Right atrium auricular region (tissue), 2 donors: Measurements from ENCODE around the gene PLIN1. TPM values are rescaled to one million over a fixed set of nuclear protein-coding genes. Genes with fewer than 3 reads are reported as not detected.
"Not testable (repeated sequence)": the region's sequence is repeated elsewhere in the genome, so short reads cannot be mapped to it uniquely, and the experiment has no call there.

ENCODE experiments used
- DNase-seq: peaks from one replicate; pipeline ENCODE4 v3.0.0-alpha.2; 2019; ENCODE audit warnings: low spot score
- H3K27ac ChIP-seq, 2 donors: fragments of 200-600 bp; sonication (generic); 1 replicate in 1 of 2; 2 replicates in 1 of 2; pipeline ENCODE4 v1.5.1; 2016 to 2019
- H3K27me3 ChIP-seq, 2 donors: fragments of 200-600 bp; sonication (generic); one replicate each; pipeline versions ENCODE4 v1.5.1 to v1.6.0; 2017 to 2019
- H3K36me3 ChIP-seq: fragments of 200-600 bp; sonication (generic); one replicate; pipeline ENCODE4 v1.5.1; 2016
- H3K4me1 ChIP-seq, 2 donors: fragments of 200-600 bp; sonication (generic); one replicate each; pipeline versions ENCODE4 v1.5.1 to v1.6.0; 2017 to 2019
- H3K4me3 ChIP-seq, 2 donors: fragments of 200-600 bp; sonication (generic); 1 replicate in 1 of 2; 2 replicates in 1 of 2; pipeline ENCODE4 v1.5.1; 2017 to 2019; ENCODE audit warnings: mild to moderate bottlenecking in 1 of 2, moderate library complexity in 1 of 2
- H3K9me3 ChIP-seq, 2 donors: fragments of 200-600 bp; sonication (generic); one replicate each; pipeline ENCODE4 v1.5.1; 2019
- total RNA-seq, 2 donors: library from RNA; depleted of rRNA; stranded (reverse); fragments of >200 nt; gene quantifications; one replicate each; pipeline ENCODE4 v1.1.0, GENCODE V29; 2016
- TF ChIP-seq, protein P1 (sequence below), 2 donors: fragments of 200-600 bp; sonication (generic); IDR thresholded peaks; one replicate each; pipeline ENCODE4 v1.5.1; 2019; ENCODE audit warnings: antibody characterized with exemption in 2 of 2

PLIN1 gene
- total RNA-seq, 2 donors from 2014 or later: 3.6 to 22.6 TPM

DNA sequence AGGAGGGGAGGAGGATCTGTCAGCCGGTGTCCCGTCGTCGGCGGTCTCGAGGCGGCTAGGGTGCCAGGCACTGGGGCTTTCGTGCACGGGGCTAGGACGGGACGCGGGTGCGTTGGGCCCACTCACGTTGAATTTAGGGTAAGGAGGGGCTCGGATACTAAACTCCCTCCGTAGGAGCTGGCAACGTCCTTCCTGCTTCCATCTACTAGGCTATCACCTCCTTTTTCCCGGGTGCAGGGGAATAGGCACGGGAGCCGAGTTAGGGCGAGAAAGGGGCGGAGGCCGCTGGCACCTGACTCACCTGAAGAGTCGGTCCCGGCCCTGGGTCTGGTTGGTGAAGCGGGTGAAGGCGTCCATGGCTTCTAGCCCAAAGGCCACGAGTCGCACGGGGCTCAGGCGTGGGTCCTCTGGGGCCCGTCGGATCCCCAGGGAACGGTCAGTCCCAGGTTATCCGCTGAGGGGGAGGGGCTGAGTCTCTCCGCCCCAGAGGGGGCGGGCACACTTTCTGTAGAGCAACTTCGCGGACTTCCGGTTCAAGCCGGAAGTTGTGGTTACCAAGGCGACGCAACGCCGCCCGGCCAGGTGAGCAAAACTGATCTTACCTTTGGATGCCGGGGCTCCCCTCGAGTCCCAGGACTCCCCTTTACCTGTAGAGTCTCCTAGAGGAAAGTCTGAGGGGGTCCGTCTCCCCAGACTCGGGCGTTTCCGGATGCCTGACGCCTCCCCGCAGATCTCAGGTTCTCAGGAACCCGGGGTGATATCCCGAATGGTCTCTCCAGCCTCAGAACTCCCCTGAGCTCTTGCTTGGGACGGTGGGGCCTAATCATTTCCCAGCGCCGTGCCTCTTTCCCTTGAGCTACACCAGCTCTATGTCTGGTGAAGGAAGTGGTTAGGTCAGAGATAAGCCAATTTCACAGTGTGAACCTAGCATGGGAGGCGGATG lies 11.4 kb upstream of the PLIN1 start, which contains the start of the genes PEX11A and WDR93:
Gene PEX11A, minus strand, starts transcription at position 479 of the 943 bp plus-strand sequence. Its CDS starts 122 bp downstream, at position 357.
Gene WDR93, plus strand, starts transcription at position 536 of the 943 bp plus-strand sequence. CDS start 10,936 bp downstream, outside the sequence.
- Histone ChIP-seq H3K4me1 (peaks cover 0 to 11% of the 10 kb centered on the region in 2 donors), H3K4me3 (peak within 1 kb of the TSS; percentile 63 to 66), H3K27me3 (no peaks in the 10 kb centered on the region), H3K27ac (peak within 1 kb of the TSS; percentile 59 to 71), H3K9me3 (no peaks in the 10 kb centered on the region), H3K36me3 (no peaks in the 10 kb centered on the region)
- TF ChIP-seq, protein P1, sequence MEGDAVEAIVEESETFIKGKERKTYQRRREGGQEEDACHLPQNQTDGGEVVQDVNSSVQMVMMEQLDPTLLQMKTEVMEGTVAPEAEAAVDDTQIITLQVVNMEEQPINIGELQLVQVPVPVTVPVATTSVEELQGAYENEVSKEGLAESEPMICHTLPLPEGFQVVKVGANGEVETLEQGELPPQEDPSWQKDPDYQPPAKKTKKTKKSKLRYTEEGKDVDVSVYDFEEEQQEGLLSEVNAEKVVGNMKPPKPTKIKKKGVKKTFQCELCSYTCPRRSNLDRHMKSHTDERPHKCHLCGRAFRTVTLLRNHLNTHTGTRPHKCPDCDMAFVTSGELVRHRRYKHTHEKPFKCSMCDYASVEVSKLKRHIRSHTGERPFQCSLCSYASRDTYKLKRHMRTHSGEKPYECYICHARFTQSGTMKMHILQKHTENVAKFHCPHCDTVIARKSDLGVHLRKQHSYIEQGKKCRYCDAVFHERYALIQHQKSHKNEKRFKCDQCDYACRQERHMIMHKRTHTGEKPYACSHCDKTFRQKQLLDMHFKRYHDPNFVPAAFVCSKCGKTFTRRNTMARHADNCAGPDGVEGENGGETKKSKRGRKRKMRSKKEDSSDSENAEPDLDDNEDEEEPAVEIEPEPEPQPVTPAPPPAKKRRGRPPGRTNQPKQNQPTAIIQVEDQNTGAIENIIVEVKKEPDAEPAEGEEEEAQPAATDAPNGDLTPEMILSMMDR (IDR thresholded peaks at IDR 0.05): no peak
- DNase-seq: peak; percentile 69

DNA sequence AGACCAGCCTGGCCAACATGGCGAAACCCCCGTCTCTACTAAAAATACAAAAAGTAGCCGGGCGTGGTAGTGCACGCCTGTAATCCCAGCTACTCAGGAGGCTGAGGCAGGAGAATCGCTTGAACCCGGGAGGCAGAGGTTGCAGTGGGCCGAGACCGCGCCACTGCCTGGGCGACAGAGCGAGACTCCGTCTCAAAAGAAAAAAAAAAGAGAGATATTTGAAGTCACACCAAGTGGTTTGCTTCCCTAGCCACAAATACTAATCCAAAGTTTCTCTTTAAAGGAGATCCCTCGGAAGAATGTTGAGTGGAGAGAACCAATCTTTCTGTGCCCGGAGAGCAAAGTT lies 10.7 kb upstream of the PLIN1 start:
- H3K36me3 ChIP-seq, DNase-seq, H3K27me3 ChIP-seq, H3K9me3 ChIP-seq: not testable (repeated sequence)
- Histone ChIP-seq H3K4me1 (peaks cover 0 to 11% of the 10 kb centered on the region in 2 donors), H3K4me3 (peak overlapping the region; percentile 63 to 66), H3K27ac (peak overlapping the region; percentile 59 to 71)

- Histone ChIP-seq H3K27ac (no peak overlapping the region), H3K4me1 (peaks cover 0 to 11% of the 10 kb centered on the region in 2 donors), H3K4me3 (no peak overlapping the region), H3K27me3 (no peaks in the 10 kb centered on the region), H3K36me3 (no peaks in the 10 kb centered on the region), H3K9me3 (no peaks in the 10 kb centered on the region)
- DNase-seq: no peak
- TF ChIP-seq, protein P1 (IDR thresholded peaks at IDR 0.05): no peak
These were observed 7.4 kb upstream of the PLIN1 start for GRCh38 chr15:89686522-89686921.

GRCh38 chr15:89685995-89686394 lies 6.8 kb upstream of the PLIN1 start:
- Histone ChIP-seq H3K4me3 (no peak overlapping the region), H3K36me3 (no peaks in the 10 kb centered on the region), H3K27ac (no peak overlapping the region), H3K27me3 (no peaks in the 10 kb centered on the region), H3K9me3 (no peaks in the 10 kb centered on the region), H3K4me1 (peaks cover 0 to 14% of the 10 kb centered on the region in 2 donors)
- no peak for DNase-seq
- TF ChIP-seq, protein P1 (IDR thresholded peaks at IDR 0.05): no peak

DNA sequence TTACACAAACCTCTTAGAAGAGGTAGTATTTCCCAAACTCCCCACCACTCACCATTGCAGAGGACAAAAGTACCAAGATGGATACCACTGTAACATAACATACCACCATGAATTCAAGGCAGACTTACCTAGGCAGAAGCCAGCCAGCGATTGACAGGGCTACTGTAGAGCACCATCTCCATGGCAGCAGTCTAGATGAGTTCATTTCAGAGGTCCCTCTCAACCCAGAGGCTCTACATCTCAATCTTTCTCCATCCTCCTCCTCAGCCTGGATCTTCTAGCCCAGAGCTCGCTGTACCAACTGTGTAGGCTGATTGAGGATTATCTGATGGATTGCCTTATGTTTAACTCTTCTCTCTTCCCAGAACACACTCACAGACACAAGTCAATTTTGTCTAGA lies 2.0 kb upstream of the PLIN1 start:
- no peaks in the 10 kb centered on the region for H3K36me3 ChIP-seq
- DNase-seq: no peak
- H3K9me3 ChIP-seq: no peaks in the 10 kb centered on the region
- H3K27me3 ChIP-seq: no peaks in the 10 kb centered on the region
- TF ChIP-seq, protein P1 (IDR thresholded peaks at IDR 0.05): no peak
- H3K4me1 ChIP-seq: peaks cover 2 to 15% of the 10 kb centered on the region in 2 donors
- H3K27ac ChIP-seq: peak overlapping the region; percentile 66 to 88
- no peak overlapping the region for H3K4me3 ChIP-seq

GRCh38 chr15:89680282-89680873 lies 1.2 kb upstream of the PLIN1 start:
- H3K27ac ChIP-seq: peak overlapping the region; percentile 66 to 88

More at GRCh38 chr15:89680282-89680873, 1.2 kb upstream of the PLIN1 start:
- Histone ChIP-seq H3K4me3 (no peak overlapping the region), H3K9me3 (no peaks in the 10 kb centered on the region), H3K36me3 (no peaks in the 10 kb centered on the region), H3K4me1 (peaks cover 2 to 15% of the 10 kb centered on the region in 2 donors), H3K27me3 (no peaks in the 10 kb centered on the region)
- DNase-seq: peak; percentile 87
- TF ChIP-seq, protein P1 (IDR thresholded peaks at IDR 0.05): no peak
